GM12892 (cell line): ENCODE measurements around the gene SMYD3.
"Not testable (repeated sequence)": the region's sequence is repeated elsewhere in the genome, so short reads cannot be mapped to it uniquely, and the experiment has no call there.

Source experiments
- POLR2A ChIP-seq: IDR thresholded peaks from 2 replicates; pipeline ENCODE4 v1.6.1; 2011; ENCODE audit warnings: low read depth, low read length, control low read depth
- POLR2AphosphoS5 ChIP-seq: IDR thresholded peaks from 2 replicates; pipeline ENCODE4 v1.6.1; 2011; ENCODE audit warnings: low read depth, low read length, control low read depth
- TAF1 ChIP-seq: IDR thresholded peaks from 2 replicates; pipeline ENCODE4 v1.6.1; 2011; ENCODE audit warnings: low read depth, mild to moderate bottlenecking, control low read depth, low read length, borderline replicate concordance

- not testable (repeated sequence) for TF ChIP-seq POLR2AphosphoS5, POLR2A, TAF1
Observed at GRCh38 chr1:245714027-245714426, 793.1 kb downstream of the SMYD3 start.
